GM18517 (cell line): Measurements from ENCODE around the gene ADAD2.

Experiments used
- ATAC-seq: cut with Tn5 transposase; IDR thresholded peaks from one replicate; pipeline ENCODE4 v1.9.1; 2021; ENCODE audit warnings: mild to moderate bottlenecking, moderate library complexity; ENCODE audit not compliant: unreplicated experiment

The ADAD2 gene

GRCh38 chr16:84220851-84221250 is 29.9 kb downstream of the ADAD2 start:
- no peak for ATAC-seq

- ATAC-seq, result no peak
Observed at GRCh38 chr16:84223456-84223855, 32.5 kb downstream of the ADAD2 start.

- ATAC-seq, result no peak
Observed at GRCh38 chr16:84224554-84224953, 33.6 kb downstream of the ADAD2 start.

GRCh38 chr16:84225126-84225525 is 34.2 kb downstream of the ADAD2 start:
- no peak for ATAC-seq

GRCh38 chr16:84225571-84225970 is 34.6 kb downstream of the ADAD2 start:
- no peak for ATAC-seq

GRCh38 chr16:84226026-84226425 is 35.1 kb downstream of the ADAD2 start:
- no peak for ATAC-seq

GRCh38 chr16:84227548-84227947 is 36.6 kb downstream of the ADAD2 start:
- no peak for ATAC-seq

- no peak for ATAC-seq
Observed at GRCh38 chr16:84228256-84228838, 37.4 kb downstream of the ADAD2 start.

GRCh38 chr16:84229471-84229870 is 38.5 kb downstream of the ADAD2 start:
- ATAC-seq, result no peak

GRCh38 chr16:84232060-84232459 is 41.1 kb downstream of the ADAD2 start:
- ATAC-seq, result no peak

- no peak for ATAC-seq
Observed at GRCh38 chr16:84232969-84233368, 42.0 kb downstream of the ADAD2 start.

- ATAC-seq, result no peak
Observed at GRCh38 chr16:84233748-84234147, 42.8 kb downstream of the ADAD2 start.

- no peak for ATAC-seq
Observed at GRCh38 chr16:84234321-84235241, 43.6 kb downstream of the ADAD2 start.

- no peak for ATAC-seq
Observed at GRCh38 chr16:84236671-84237070, 45.7 kb downstream of the ADAD2 start.

- no peak for ATAC-seq
Observed at GRCh38 chr16:84237994-84238750, 47.2 kb downstream of the ADAD2 start.

- no peak for ATAC-seq
Observed at GRCh38 chr16:84239141-84239769, 48.3 kb downstream of the ADAD2 start.

- ATAC-seq, result no peak
Observed at GRCh38 chr16:84239909-84240308, 49.0 kb downstream of the ADAD2 start, which contains the start of gene KCNG4. TSS of gene KCNG4 (minus strand) at chr16:84240012. CDS start at chr16:84237485, 2,527 bp downstream.

GRCh38 chr16:84240455-84240854 is 49.5 kb downstream of the ADAD2 start:
- ATAC-seq, result no peak

GRCh38 chr16:84241778-84242177 is 50.8 kb downstream of the ADAD2 start:
- ATAC-seq, result no peak

GRCh38 chr16:84242839-84243238 is 51.9 kb downstream of the ADAD2 start:
- no peak for ATAC-seq

GRCh38 chr16:84243732-84244131 is 52.8 kb downstream of the ADAD2 start:
- ATAC-seq, result no peak
